HG03342 (cell line): ENCODE results near the gene ZBTB22.
"Not testable (repeated sequence)": the region's sequence is repeated elsewhere in the genome, so short reads cannot be mapped to it uniquely, and the experiment has no call there.

Experiments
- ATAC-seq: cut with Tn5 transposase; IDR thresholded peaks from one replicate; pipeline ENCODE4 v1.9.1; 2021; ENCODE audit warnings: mild to moderate bottlenecking, moderate library complexity; ENCODE audit not compliant: unreplicated experiment

Gene ZBTB22

GRCh38 chr6:33280539-33280938 is 37.0 kb downstream of the ZBTB22 start:
- no peak for ATAC-seq

DNA sequence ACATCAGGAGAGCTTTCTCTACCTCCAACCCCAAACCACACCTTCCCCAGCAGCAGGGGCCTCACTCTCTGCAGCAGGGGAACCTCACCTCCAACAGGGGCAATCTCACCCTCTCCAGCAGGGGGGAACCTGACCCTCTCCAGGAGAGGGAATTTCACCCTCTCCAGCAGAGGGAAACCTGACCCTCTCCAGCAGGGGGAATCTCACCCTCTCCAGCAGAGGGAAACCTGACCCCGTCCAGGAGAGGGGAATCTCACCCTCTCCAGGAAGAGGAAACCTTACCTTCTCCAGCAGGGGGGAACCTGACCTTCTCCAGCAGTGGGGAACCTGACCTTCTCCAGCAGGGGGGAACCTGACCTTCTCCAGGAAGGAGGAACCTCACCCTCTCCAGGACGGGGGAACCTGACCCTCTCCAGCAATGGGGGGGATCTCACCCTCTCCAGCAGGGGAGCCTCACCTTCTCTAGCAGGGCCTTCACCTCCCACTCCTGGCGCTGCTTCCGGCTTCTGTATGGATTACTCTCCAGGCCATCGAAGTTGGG is 37.5 kb downstream of the ZBTB22 start:
- no peak for ATAC-seq

DNA sequence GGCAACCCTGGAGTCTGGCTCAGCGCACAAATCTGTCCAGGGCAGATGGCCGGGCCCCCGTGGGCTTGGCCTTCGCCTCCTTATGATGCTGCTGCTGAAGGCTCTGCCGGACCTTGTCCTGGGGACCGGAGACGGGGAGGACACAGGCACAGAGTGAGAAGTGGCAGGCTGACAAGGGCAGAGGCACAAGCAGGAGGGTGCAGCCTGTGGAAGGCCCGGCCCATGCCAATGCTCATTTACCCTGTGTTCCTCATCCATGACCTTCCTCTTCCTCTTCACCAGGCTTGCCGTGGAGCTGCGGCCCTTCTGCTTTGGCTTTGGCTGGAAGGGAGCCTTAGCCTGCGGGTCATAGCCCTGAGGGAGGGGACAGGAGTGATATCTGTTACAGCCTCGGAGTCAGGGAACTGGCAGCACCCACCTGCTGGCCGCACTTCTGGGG is 38.3 kb downstream of the ZBTB22 start:
- no peak for ATAC-seq

- ATAC-seq = no peak
These were observed 38.7 kb downstream of the ZBTB22 start for GRCh38 chr6:33278810-33279209.

- ATAC-seq = no peak
These were observed 39.2 kb downstream of the ZBTB22 start for GRCh38 chr6:33278392-33278741.

DNA sequence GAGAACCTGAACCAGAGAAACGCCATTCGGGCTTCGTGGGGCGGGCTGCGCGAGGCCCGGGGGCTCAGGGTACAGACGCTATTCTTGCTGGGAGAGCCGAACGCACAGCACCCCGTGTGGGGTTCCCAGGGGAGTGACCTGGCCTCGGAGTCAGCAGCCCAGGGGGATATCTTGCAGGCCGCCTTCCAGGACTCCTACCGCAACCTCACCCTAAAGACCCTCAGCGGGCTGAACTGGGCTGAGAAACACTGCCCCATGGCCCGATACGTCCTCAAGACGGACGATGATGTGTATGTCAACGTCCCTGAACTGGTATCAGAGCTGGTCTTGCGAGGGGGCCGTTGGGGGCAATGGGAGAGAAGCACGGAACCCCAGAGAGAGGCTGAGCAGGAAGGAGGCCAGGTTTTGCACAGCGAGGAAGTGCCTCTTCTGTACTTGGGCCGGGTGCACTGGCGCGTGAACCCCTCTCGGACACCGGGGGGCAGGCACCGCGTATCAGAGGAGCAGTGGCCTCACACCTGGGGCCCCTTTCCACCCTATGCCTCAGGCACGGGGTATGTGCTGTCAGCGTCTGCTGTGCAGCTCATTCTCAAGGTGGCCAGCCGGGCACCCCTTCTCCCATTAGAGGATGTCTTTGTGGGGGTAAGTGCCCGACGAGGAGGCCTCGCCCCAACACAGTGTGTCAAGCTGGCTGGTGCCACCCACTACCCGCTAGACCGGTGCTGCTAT is 39.7 kb downstream of the ZBTB22 start:
- peak; percentile 1 for ATAC-seq

- ATAC-seq = peak; percentile 40
These were observed 40.5 kb downstream of the ZBTB22 start, which contains the start of gene B3GALT4 for GRCh38 chr6:33276864-33277662. Gene B3GALT4, plus strand, starts transcription at chr6:33277123. Its CDS starts 297 bp downstream, at chr6:33277420.

GRCh38 chr6:33276581-33276863 is 41.0 kb downstream of the ZBTB22 start:
- peak; percentile 1 for ATAC-seq

DNA sequence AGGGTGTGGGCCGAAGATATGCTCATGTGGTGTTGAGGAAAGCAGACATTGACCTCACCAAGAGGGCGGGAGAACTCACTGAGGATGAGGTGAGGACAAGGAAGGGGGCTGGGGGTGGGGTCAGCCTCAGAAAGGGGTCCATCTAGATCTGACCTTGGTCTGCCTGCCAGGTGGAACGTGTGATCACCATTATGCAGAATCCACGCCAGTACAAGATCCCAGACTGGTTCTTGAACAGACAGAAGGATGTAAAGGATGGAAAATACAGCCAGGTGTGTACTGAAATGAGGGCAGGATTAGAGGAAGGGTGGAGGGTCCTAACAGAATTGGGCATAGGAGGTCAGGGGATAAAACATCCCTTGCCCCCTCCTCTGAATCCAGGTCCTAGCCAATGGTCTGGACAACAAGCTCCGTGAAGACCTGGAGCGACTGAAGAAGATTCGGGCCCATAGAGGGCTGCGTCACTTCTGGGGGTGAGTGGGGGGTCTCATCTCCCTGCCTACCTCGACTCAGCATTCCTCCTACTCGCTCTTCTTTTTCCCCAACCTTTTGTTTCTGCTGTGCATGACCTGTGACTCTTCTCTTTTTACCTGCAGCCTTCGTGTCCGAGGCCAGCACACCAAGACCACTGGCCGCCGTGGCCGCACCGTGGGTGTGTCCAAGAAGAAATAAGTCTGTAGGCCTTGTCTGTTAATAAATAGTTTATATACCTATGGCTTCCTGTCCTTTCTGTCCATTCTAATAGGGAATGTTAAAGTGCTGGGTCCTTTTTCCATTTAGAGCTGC is 41.6 kb downstream of the ZBTB22 start:
- not testable (repeated sequence) for ATAC-seq

- no peak for ATAC-seq
These were observed 43.3 kb downstream of the ZBTB22 start for GRCh38 chr6:33273924-33274902.

- no peak for ATAC-seq
These were observed 44.2 kb downstream of the ZBTB22 start for GRCh38 chr6:33273129-33273923.

- ATAC-seq = peak; percentile 19
These were observed 45.0 kb downstream of the ZBTB22 start for GRCh38 chr6:33272275-33273128.

DNA sequence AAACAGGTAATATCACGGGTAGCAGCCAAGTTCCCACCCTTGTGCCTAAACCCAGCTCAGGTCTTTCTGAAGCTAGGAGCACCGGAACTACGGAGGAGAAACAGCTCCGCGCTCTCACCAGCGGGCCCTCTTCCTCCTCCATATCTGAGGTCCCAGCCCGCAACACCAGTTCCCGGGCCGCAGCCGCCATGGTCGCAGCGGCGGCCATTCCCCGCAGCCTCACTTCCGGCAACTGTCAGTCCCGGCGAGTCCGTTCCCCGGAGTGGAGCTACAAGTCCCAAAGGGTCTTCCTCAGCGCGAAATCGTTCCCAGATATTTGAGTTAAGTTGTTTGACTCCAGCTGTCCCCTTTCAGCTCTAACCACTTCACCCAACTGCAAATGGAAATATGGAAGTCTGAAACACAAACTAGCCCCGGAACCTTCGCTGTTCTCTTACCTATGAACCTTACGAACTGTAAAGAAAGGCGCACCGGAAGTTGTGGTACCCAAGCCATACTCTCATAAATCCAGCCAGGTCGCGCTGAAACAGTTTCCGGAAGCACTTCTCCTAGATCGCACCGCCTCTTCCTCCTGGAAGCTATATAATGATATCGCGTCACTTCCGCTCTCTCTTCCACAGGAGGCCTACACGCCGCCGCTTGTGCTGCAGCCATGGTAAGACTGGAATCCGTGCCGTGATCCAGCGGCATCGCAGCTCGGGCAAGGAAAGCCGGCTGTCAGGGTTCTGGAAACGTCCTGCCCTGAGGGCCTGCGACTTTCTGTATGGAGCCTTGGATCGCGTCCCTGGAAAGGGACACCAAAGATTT is 45.9 kb downstream of the ZBTB22 start, which contains the start of the genes RPS18 and VPS52:
Gene RPS18, plus strand, starts transcription at position 608 of the 807 bp plus-strand sequence. Its CDS starts 45 bp downstream, at position 653.
Gene VPS52, minus strand, starts transcription at position 409 of the 807 bp plus-strand sequence. Its CDS starts 201 bp downstream, at position 208.
- ATAC-seq = peak; percentile 76

DNA sequence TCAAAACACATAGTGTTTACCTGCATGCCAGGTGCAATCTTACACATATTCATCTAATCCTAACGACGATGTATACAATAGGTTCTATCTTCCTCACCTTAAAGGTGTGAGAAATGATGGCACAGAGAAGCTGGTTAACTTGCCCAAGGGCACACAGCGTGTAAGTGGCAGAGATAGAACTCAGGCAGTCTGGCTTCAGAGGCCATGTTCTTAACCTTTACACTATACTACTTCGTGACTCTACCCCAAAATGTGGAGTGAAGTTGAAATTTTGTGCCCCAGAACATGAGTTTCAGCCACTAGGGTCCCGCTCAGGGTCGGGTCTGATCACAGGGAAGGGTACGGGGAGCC is 46.5 kb downstream of the ZBTB22 start:
- no peak for ATAC-seq
